Lung (tissue), 12 donors: Measurements from ENCODE around the gene AUTS2. TPM values are rescaled to one million over a fixed set of nuclear protein-coding genes. Genes with fewer than 3 reads are reported as not detected.

Experiments used
- ATAC-seq: fragments of 200-7000 bp; cut with Tn5 transposase; one replicate; pipeline ENCODE4 v1.9.1; 2020; ENCODE audit warnings: moderate number of reproducible peaks; ENCODE audit not compliant: insufficient read depth, low FRiP score
- DNase-seq, 3 donors: peaks; one replicate each; pipeline ENCODE4 v3.0.0-alpha.2; 2013 to 2017
- H3K27ac ChIP-seq, 2 donors: one replicate each; pipeline ENCODE4 v1.5.1; 2013; ENCODE audit warnings: mild to moderate bottlenecking in 2 of 2, moderate library complexity in 2 of 2, control low read depth in 1 of 2, inconsistent platforms in 1 of 2, low read depth in 1 of 2, low read length in 1 of 2
- H3K27me3 ChIP-seq, 3 donors: one replicate each; pipeline ENCODE4 v1.5.1; 2013; ENCODE audit warnings: low read length in 2 of 3; ENCODE audit not compliant: control insufficient read depth in 3 of 3, insufficient read depth in 3 of 3
- H3K36me3 ChIP-seq, 4 donors: one replicate each; pipeline ENCODE4 v1.5.1; 2013; ENCODE audit warnings: low read length in 4 of 4, mild to moderate bottlenecking in 1 of 4, moderate library complexity in 1 of 4; ENCODE audit not compliant: control insufficient read depth in 4 of 4, insufficient read depth in 4 of 4
- H3K4me1 ChIP-seq, 5 donors: one replicate each; pipeline ENCODE4 v1.5.1; 2013; ENCODE audit warnings: low read length in 5 of 5, mild to moderate bottlenecking in 2 of 5, moderate library complexity in 1 of 5; ENCODE audit not compliant: control insufficient read depth in 5 of 5, insufficient read depth in 5 of 5
- H3K4me3 ChIP-seq: one replicate; pipeline ENCODE4 v1.5.1; 2013; ENCODE audit warnings: mild to moderate bottlenecking, control low read depth, moderate library complexity
- H3K9ac ChIP-seq, 2 donors: one replicate each; pipeline ENCODE4 v1.5.1; 2013; ENCODE audit warnings: low read length in 2 of 2, control low read depth in 1 of 2; ENCODE audit not compliant: insufficient read depth in 1 of 2
- H3K9me3 ChIP-seq, 4 donors: one replicate each; pipeline ENCODE4 v1.5.1; 2013; ENCODE audit warnings: low read length in 3 of 4, mild to moderate bottlenecking in 1 of 4, moderate library complexity in 1 of 4; ENCODE audit not compliant: control insufficient read depth in 4 of 4, insufficient read depth in 3 of 4
- CTCF ChIP-seq: IDR thresholded peaks from 2 replicates; pipeline ENCODE4 v1.5.1; 2012; ENCODE audit warnings: mild to moderate bottlenecking; ENCODE audit errors: control extremely low read depth, extremely low read depth
- WGBS, 2 donors: extraction: QIAGEN DNeasy Blood & Tissue Kit; methylation state at CpG; one replicate each; pipeline ENCODE4 v1.1.7; 2013; 5-methylcytosine and 5-hydroxymethylcytosine counted together
- polyA plus RNA-seq, 2 donors: library from polyadenylated mRNA; stranded (reverse); fragments of 200-250 nt; gene quantifications; one replicate each; pipeline ENCODE4 v1.2.1, GENCODE V29; 2013
- total RNA-seq, 2 donors: library from RNA; depleted of rRNA in 1 of 2; stranded (reverse); fragments of >200 nt in 1 of 2; gene quantifications; one replicate each; pipeline ENCODE4 v1.2.1, GENCODE V29; 2014 to 2021
- donor health status: control.
- donor health status: control.
- donor health status: Bipolar disorder and iron deficiency.
- donor health status: healthy.
- donor health status: DM: yes; HTN: yes; CAD: no.

Gene AUTS2
- total and polyA plus RNA-seq, 4 donors = 11.8 to 115 (median 40.6) TPM

GRCh38 chr7:70649323-70649722, 1051.0 kb downstream of the AUTS2 start:
- Histone ChIP-seq H3K9ac (no peak overlapping the region), H3K4me3 (no peak overlapping the region), H3K9me3 (peaks cover 0 to 2% (median 0%) of the 10 kb centered on the region in 4 donors), H3K4me1 (peaks cover 0 to 7% (median 0%) of the 10 kb centered on the region in 5 donors), H3K27ac (no peak overlapping the region), H3K27me3 (no peaks in the 10 kb centered on the region), H3K36me3 (no peaks in the 10 kb centered on the region)
- TF ChIP-seq CTCF = no peak
- DNase-seq (no peak), ATAC-seq (no peak)
- WGBS, 2 donors = 85 to 98% methylated on average over 5 of the region's 5 CpGs

GRCh38 chr7:70654146-70654545, 1055.9 kb downstream of the AUTS2 start:
- Histone ChIP-seq H3K9ac (no peak overlapping the region), H3K9me3 (no peaks in the 10 kb centered on the region), H3K27me3 (no peaks in the 10 kb centered on the region), H3K36me3 (no peaks in the 10 kb centered on the region), H3K4me3 (no peak overlapping the region), H3K4me1 (peaks cover 2 to 10% (median 4%) of the 10 kb centered on the region in 5 donors), H3K27ac (no peak overlapping the region)
- WGBS, 2 donors = 93 to 96% methylated on average over 3 of the region's 3 CpGs
- ATAC-seq = no peak
- no peak for TF ChIP-seq CTCF
- DNase-seq = no peak

DNA sequence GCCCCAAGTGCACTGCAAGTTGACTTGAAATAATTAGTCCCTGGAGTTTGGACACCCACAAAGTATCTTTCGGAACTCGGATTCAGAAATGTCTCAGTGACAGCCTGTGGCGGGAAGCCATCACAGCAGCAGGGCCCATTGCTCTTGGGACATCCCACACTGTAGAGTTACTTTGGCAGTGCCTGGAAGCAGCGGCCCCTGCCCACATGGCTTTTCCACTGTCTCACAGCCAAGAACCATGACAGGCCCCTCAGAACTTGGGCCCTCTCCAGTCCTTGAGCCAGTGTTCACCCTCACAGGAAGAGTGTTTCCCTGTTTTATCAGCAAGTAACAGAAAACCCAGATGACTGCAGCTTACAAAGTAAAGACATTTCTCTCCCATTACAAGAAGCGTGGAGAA, 1056.7 kb downstream of the AUTS2 start:
- Histone ChIP-seq H3K4me1 (peaks cover 2 to 10% (median 4%) of the 10 kb centered on the region in 5 donors), H3K27ac (no peak overlapping the region), H3K9me3 (no peaks in the 10 kb centered on the region), H3K36me3 (no peaks in the 10 kb centered on the region), H3K9ac (no peak overlapping the region), H3K4me3 (no peak overlapping the region), H3K27me3 (no peaks in the 10 kb centered on the region)
- DNase-seq (peak; percentile 50 to 68 (median 65)), ATAC-seq (no peak)
- WGBS, 2 donors = 86 to 90% methylated on average over 5 of the region's 5 CpGs
- no peak for TF ChIP-seq CTCF

- Histone ChIP-seq H3K9me3 (no peaks in the 10 kb centered on the region), H3K9ac (no peak overlapping the region), H3K27me3 (no peaks in the 10 kb centered on the region), H3K36me3 (no peaks in the 10 kb centered on the region), H3K27ac (no peak overlapping the region), H3K4me1 (peaks cover 2 to 10% (median 4%) of the 10 kb centered on the region in 5 donors), H3K4me3 (no peak overlapping the region)
- 91 to 92% methylated on average over 3 of the region's 3 CpGs for WGBS, 2 donors
- DNase-seq (no peak), ATAC-seq (no peak)
- TF ChIP-seq CTCF = no peak
These were observed 1057.4 kb downstream of the AUTS2 start for GRCh38 chr7:70655694-70656093.
